Mesodermal cell (in vitro differentiated cells): ENCODE results near the gene HSPA9.
A peak's percentile ranks its signal among the peaks of the same experiment; 100 is the strongest.

Experiments used
- H3K27ac ChIP-seq: 2 replicates; pipeline ENCODE4 v1.7.0; 2013; ENCODE audit warnings: mild to moderate bottlenecking, low read depth, low read length, moderate library complexity; ENCODE audit not compliant: severe bottlenecking
- H3K36me3 ChIP-seq: 2 replicates; pipeline ENCODE4 v1.7.1; 2013; ENCODE audit warnings: mild to moderate bottlenecking, low read length, moderate library complexity; ENCODE audit not compliant: control insufficient read depth, insufficient read depth
- H3K4me1 ChIP-seq: one replicate; pipeline ENCODE4 v1.7.1; 2013; ENCODE audit warnings: mild to moderate bottlenecking, low read length; ENCODE audit not compliant: insufficient read depth, control insufficient read depth, poor library complexity, severe bottlenecking
- H3K4me3 ChIP-seq: 2 replicates; pipeline ENCODE4 v1.7.0; 2013; ENCODE audit warnings: low read length, control low read depth, mild to moderate bottlenecking; ENCODE audit not compliant: insufficient read depth, poor library complexity, severe bottlenecking; ENCODE audit errors: extremely low read depth
- H3K9me3 ChIP-seq: 2 replicates; pipeline ENCODE4 v1.7.1; 2013; ENCODE audit warnings: mild to moderate bottlenecking, low read length, moderate library complexity; ENCODE audit not compliant: control insufficient read depth
- WGBS, 2 experiments: methylation state at CpG; one replicate each; pipeline ENCODE4 v1.1.5; 2013; ENCODE audit warnings: missing lambda C conversion rate in 2 of 2; ENCODE audit not compliant: insufficient coverage in 2 of 2; 5-methylcytosine and 5-hydroxymethylcytosine counted together

The HSPA9 gene

DNA sequence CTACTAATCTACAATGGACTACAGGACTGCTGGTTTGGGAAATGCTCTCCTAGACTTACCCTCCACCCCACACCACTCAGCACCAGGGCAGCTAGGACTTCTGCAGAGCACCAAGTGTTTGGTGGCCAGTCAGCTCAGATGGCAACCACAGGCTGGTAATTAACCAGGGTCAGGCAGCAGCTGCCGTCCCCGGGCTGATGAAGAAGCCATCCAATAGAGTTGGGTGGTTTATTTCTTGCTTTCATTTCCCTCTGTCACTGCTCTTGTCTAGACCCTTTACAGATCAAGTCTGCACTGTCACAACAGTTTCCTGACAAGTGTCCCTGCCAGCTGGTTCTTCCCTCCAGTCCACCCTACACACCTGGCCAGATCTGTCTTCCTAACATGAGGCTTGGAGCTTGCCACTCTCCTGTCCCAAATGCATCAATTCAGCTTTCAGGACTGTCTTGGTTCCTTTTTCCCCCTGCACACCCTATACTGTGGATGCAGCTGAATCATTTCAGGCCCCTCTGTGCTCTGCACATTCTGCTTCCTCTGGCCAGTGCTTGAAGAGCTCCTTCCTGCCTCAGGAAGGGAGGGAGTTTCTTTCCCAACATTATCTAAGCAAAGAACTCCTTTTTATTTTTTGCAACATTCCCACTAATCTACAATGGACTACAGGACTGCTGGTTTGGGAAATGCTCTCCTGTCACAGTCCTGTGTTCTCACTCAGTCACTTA lies 30.2 kb upstream of the HSPA9 start:
- H3K36me3 ChIP-seq: no peaks in the 10 kb centered on the region
- no peak overlapping the region for H3K4me3 ChIP-seq
- no peaks in the 10 kb centered on the region for H3K9me3 ChIP-seq
- H3K27ac ChIP-seq: peak overlapping the region; percentile 45
- H3K4me1 ChIP-seq: peaks cover 10% of the 10 kb centered on the region
- WGBS, 2 experiments: 75 to 90% methylated on average over 2 of the region's 2 CpGs

DNA sequence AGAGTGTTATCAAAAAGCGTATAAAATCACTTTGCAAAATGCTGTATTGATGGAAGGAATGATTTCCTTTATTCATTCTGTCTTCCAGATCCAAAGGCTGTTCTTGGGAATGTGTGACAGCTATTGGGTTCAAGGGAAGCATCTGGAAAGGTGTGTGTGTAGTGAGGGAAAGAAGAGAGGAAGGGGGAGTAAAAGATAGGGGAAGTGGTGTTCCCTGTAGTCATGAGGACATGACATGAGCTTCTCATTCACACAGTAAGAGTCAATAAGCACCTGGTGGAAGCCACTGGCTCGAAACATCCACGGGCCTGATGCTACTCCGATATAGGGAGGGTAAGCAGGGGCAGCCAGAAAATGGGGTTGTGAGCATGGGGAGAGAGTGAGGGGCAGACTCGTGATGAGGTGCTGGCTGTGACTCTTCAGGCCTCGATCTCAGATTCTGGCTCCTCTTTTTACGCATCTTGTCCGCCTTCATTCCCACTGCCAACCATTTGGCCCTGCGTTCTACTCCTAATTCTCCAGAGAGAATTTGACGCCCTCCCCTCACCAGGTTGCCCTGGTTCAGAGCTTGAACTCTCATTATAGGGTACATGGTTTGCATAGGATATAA lies 29.1 kb upstream of the HSPA9 start:
- WGBS, 2 experiments: 94 to 96% methylated on average over 5 to 9 of the region's 10 CpGs
- Histone ChIP-seq H3K27ac (no peak overlapping the region), H3K9me3 (no peaks in the 10 kb centered on the region), H3K4me1 (peaks cover 10% of the 10 kb centered on the region), H3K4me3 (no peak overlapping the region), H3K36me3 (no peaks in the 10 kb centered on the region)

DNA sequence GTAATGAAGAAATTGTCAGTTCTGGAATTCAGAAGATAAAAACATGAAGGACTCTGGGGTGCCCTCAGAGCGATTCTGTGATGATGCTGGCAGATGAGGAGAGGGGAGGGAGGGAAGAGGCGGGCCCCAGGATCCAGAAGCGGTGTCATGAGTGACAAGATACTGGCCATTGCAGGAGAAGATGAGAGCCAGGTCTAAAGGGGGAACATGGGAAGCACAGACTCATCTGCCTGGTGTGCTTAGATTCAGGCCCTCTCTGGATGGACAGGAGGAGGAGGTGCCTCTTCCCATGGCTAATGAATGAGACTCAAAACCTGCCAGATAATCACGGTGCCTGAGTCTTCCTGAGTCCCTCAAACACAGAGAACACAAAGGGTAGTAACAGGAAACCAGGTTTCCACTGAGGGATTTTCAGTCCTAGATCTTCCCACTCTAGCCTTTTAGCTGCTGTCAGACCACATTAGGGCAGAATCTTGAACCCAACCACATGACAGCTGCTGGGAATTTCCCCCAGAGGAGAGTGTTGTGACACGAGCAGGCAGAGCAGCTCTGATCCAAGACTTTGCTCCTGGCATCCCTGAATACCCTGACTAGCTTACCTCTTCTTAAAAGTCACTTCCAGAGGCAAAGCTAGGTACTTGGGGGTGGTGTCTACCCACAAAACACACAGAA lies 28.2 kb upstream of the HSPA9 start:
- Histone ChIP-seq H3K4me1 (peaks cover 10% of the 10 kb centered on the region), H3K27ac (no peak overlapping the region), H3K4me3 (no peak overlapping the region), H3K9me3 (no peaks in the 10 kb centered on the region), H3K36me3 (no peaks in the 10 kb centered on the region)
- 71 to 75% methylated on average over 5 of the region's 5 CpGs for WGBS, 2 experiments

DNA sequence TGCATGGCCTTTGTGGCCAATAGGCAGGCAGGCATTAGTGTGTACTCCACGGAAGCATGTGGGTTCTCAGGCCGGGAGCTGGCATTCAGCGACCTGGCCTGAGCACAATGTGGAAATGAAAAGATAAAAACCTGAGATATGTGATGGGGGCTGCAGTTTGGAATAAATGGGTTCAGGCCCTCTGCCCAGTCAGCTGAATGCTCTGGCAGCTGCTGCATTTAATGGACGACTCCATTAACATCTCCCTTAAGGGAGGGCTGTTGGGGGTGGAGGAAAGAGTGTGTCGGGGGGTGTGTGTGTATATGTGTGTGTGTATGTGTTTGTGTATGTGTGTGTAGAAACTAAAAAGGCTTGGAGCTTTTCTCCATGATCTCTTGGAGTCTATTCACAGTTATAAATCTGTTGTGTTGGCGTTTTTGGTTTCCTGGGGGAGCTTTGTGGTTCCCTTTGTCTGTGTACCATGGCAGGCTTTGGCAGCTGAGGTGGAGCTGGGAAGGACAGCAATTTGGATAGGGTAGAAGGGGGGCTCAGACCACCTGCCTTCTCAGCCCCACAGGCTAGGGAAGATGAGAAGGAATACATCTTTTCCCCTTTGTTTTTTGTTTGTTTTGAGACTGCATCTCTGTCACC lies 27.3 kb upstream of the HSPA9 start:
- no peaks in the 10 kb centered on the region for H3K9me3 ChIP-seq
- H3K4me3 ChIP-seq: no peak overlapping the region
- no peak overlapping the region for H3K27ac ChIP-seq
- H3K4me1 ChIP-seq: peaks cover 10% of the 10 kb centered on the region
- WGBS, 2 experiments: 81 to 90% methylated on average over 5 to 6 of the region's 6 CpGs
- H3K36me3 ChIP-seq: no peaks in the 10 kb centered on the region

DNA sequence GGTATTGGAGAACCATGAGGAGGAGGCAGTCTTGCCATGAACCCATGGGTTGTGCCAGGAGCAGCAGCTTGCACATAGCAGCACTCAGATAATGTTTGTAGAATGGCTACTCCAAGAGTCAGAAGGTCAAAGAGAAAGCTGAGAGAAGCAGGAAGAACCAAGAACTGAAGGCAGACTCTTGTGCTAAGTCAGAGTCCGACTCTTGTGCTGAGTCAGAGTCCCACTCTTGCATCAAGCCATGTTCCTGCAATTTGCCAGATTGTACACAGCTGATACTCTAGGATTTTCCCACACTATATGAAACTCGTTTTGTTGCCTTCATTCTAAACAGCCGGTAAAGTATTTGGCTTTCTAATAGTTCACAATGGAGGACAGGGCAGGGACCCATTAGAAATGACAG lies 26.2 kb upstream of the HSPA9 start:
- no peak overlapping the region for H3K27ac ChIP-seq
- H3K4me1 ChIP-seq: peaks cover 10% of the 10 kb centered on the region
- no peaks in the 10 kb centered on the region for H3K36me3 ChIP-seq
- WGBS, 2 experiments: 86 to 97% methylated on average over 2 to 3 of the region's 3 CpGs
- no peaks in the 10 kb centered on the region for H3K9me3 ChIP-seq
- no peak overlapping the region for H3K4me3 ChIP-seq

DNA sequence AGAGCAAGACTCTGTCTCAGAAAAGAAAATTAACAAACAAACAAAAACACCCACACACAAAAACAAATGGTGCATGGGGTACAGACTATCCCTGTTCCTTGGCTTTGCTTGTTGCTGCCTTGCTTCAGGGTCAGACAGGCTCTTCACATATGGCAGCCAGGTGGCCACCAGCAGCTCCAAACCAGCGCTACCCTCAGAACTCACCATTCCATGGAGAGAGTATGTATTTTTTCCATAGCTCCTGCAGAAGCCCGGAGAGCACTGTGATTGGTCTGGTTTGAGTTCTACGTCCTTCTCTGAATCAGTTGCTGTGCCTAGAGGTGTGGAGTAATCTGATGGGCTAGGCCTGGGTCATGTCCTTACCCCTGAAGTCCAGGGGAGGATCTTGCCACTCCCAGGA lies 25.2 kb upstream of the HSPA9 start:
- Histone ChIP-seq H3K4me3 (no peak overlapping the region), H3K4me1 (peaks cover under 1% of the 10 kb centered on the region), H3K36me3 (no peaks in the 10 kb centered on the region), H3K27ac (no peak overlapping the region), H3K9me3 (no peaks in the 10 kb centered on the region)
- 96 to 100% methylated on average over 2 of the region's 3 CpGs for WGBS, 2 experiments

DNA sequence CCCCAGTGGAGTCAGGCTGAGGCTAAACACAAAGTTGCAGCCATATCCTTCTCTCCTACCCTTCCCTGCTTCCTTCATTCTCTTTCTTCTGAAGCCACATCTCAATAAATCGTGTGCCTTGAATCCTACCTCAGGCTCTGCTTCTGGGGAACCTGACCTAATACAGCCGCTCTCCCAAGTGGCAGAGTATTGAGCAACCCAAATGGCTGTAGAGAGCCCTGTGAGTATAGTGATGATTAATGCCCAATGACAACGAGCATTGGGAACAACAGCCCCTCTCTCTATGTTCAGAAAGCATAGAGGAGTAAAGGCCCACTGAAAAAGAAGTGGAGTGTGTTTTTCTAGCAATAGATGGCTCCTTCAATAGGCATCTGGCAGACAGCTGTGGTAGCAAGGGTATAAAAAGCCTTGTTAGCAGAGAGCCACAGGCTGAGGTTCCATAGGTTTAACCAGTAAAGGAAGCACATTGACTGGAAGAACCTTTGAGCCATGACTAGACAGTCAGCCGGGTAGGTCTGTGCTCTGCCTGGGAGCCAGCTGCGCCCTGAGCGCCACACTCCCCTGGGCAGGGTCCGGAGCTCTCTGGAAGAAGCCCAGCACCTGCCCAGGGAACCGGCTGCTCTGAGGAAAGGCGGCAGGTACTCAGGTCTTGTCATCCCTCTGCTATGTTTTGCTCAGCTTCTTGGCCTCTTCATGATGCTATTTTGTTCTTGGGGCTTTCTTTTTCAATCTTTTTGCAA lies 22.6 kb upstream of the HSPA9 start:
- no peak overlapping the region for H3K4me3 ChIP-seq
- H3K9me3 ChIP-seq: no peaks in the 10 kb centered on the region
- no peaks in the 10 kb centered on the region for H3K36me3 ChIP-seq
- WGBS, 2 experiments: 93 to 94% methylated on average over 9 of the region's 9 CpGs
- H3K27ac ChIP-seq: no peak overlapping the region
- no peaks in the 10 kb centered on the region for H3K4me1 ChIP-seq

DNA sequence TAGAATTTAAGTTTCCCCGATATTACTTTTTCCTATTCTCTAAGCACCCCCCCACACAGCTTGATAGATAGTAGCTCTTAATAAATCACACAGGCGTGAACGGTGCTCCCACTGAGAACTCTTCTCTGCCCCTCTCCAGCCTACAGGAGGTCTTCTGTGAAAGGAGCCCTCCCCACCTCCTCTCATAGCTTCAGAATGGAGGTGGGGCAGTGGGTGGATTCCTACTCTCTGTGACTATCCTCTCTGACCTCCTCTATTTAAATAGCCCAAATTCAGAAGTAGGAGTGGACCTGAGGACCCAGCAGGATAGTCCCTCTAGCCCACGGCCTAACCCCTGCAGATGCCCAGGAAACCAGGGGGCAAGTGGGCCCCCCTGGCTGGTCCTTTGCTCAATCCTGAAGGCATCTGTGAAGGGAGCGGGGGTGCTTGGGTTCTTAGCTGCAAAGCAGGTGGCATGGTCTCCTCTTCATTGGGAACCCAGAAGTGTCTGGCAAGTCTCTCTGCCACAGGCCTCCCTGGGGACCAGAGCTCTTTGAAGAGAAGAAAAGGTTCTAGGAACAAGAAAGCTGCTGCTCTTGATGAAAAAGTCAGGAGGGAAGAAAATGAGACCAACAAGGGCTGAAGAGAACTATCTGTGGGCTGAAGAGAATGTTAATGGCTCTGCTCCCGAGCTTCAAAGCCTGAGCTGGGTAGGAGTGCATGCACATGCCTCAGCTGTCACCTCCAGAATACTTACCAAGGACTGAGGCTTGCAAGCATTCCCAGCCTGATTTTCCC lies 21.1 kb upstream of the HSPA9 start:
- Histone ChIP-seq H3K27ac (no peak overlapping the region), H3K9me3 (no peaks in the 10 kb centered on the region)
- 69 to 83% methylated on average over 3 of the region's 6 CpGs for WGBS, 2 experiments

DNA sequence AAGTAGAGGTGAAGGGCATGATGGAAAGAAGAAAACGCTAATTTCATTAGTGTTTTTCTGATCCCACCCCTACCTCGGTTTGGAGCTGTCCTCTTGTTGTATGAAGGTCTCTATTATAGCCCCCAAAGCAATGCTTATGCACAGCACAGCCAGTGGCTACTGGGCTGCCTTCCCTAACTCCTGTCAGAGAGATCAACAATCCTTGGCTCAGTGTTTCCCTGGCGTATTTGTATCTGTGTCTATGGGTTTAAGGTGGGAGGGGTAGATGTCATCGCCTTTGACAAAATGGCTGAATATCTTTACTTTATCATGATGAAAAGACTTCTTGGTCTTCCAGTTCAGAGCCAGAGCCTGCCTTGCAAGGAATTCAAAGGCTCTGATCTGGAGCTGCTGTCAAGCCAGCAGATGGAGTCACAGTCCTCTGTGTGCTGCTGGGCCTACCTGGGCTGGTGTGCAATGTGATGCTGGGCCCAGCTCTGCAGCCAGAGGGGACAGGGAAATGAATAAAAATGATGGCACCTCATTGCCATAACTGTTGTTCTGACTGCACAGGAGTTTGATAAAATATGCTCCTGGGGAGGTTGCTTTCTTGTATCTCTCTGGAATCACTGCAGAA lies 20.1 kb upstream of the HSPA9 start:
- H3K4me3 ChIP-seq: no peak overlapping the region
- no peaks in the 10 kb centered on the region for H3K4me1 ChIP-seq
- H3K27ac ChIP-seq: no peak overlapping the region
- H3K36me3 ChIP-seq: no peaks in the 10 kb centered on the region
- no peaks in the 10 kb centered on the region for H3K9me3 ChIP-seq
- 85 to 94% methylated on average over 2 to 4 of the region's 4 CpGs for WGBS, 2 experiments

More for the DNA sequence above, 21.1 kb upstream of the HSPA9 start:
- Histone ChIP-seq H3K4me1 (no peaks in the 10 kb centered on the region), H3K4me3 (no peak overlapping the region), H3K36me3 (no peaks in the 10 kb centered on the region)
